HL-60 (cell line): Measurements from ENCODE around the gene NR4A1.

Experiments used
- DNase-seq, 2 experiments: peaks; one replicate each; pipeline ENCODE4 v3.0.0-alpha.2; 2010 to 2020; ENCODE audit warnings: low read depth in 1 of 2, low spot score in 1 of 2
- H3K27ac ChIP-seq: fragments of 250-450 bp; sonication (Bioruptor Pico); replicated peaks from 2 replicates; pipeline ENCODE4 v1.5.1; 2020; ENCODE audit warnings: mild to moderate bottlenecking, moderate library complexity
- H3K27me3 ChIP-seq: fragments of 250-450 bp; sonication (Bioruptor Pico); 2 replicates; pipeline ENCODE4 v1.5.1; 2021; ENCODE audit warnings: mild to moderate bottlenecking, moderate library complexity; ENCODE audit not compliant: insufficient read depth, poor library complexity, severe bottlenecking
- H3K4me3 ChIP-seq: replicated peaks from 2 replicates; pipeline ENCODE4 v1.5.1; 2011; ENCODE audit warnings: mild to moderate bottlenecking, control low read depth, low read length; ENCODE audit not compliant: insufficient read depth
- GABPA ChIP-seq: IDR thresholded peaks from 2 replicates; pipeline ENCODE4 v1.6.1; 2012; ENCODE audit warnings: low read depth
- POLR2AphosphoS5 ChIP-seq: IDR thresholded peaks from 2 replicates; pipeline ENCODE4 v1.6.1; 2012; ENCODE audit warnings: low read depth
- REST ChIP-seq: IDR thresholded peaks from 2 replicates; pipeline ENCODE4 v1.6.1; 2012; ENCODE audit warnings: low read depth; ENCODE audit not compliant: insufficient replicate concordance
- SPI1 ChIP-seq: IDR thresholded peaks from 2 replicates; pipeline ENCODE4 v1.6.1; 2012; ENCODE audit warnings: low read depth, mild to moderate bottlenecking, borderline replicate concordance
- TF ChIP-seq, protein P1 (sequence below): IDR thresholded peaks from one replicate; pipeline ENCODE4 v1.5.1; 2011; ENCODE audit warnings: low read length, control low read depth, inconsistent platforms; ENCODE audit not compliant: insufficient read depth

NR4A1 gene

GRCh38 chr12:52009081-52009751 lies 42.0 kb upstream of the NR4A1 start:
- H3K27me3 ChIP-seq: peaks cover 24% of the 10 kb centered on the region
- H3K4me3 ChIP-seq: no peak overlapping the region
- DNase-seq: no peak
- TF ChIP-seq, protein P1, sequence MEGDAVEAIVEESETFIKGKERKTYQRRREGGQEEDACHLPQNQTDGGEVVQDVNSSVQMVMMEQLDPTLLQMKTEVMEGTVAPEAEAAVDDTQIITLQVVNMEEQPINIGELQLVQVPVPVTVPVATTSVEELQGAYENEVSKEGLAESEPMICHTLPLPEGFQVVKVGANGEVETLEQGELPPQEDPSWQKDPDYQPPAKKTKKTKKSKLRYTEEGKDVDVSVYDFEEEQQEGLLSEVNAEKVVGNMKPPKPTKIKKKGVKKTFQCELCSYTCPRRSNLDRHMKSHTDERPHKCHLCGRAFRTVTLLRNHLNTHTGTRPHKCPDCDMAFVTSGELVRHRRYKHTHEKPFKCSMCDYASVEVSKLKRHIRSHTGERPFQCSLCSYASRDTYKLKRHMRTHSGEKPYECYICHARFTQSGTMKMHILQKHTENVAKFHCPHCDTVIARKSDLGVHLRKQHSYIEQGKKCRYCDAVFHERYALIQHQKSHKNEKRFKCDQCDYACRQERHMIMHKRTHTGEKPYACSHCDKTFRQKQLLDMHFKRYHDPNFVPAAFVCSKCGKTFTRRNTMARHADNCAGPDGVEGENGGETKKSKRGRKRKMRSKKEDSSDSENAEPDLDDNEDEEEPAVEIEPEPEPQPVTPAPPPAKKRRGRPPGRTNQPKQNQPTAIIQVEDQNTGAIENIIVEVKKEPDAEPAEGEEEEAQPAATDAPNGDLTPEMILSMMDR: no peak
- TF ChIP-seq POLR2AphosphoS5 (no peak), REST (no peak), GABPA (no peak), SPI1 (no peak)
- H3K27ac ChIP-seq: no peak overlapping the region

GRCh38 chr12:52010152-52010622 lies 41.1 kb upstream of the NR4A1 start:
- H3K27me3 ChIP-seq: peaks cover 24% of the 10 kb centered on the region
- H3K4me3 ChIP-seq: no peak overlapping the region
- no peak for DNase-seq

More at GRCh38 chr12:52010152-52010622, 41.1 kb upstream of the NR4A1 start:
- no peak overlapping the region for H3K27ac ChIP-seq
- TF ChIP-seq, protein P1: no peak
- no peak for TF ChIP-seq REST
- TF ChIP-seq SPI1: no peak
- TF ChIP-seq GABPA: no peak
- no peak for TF ChIP-seq POLR2AphosphoS5
